ENCODE measurements around the gene ERAS.

ERAS gene, protein sequence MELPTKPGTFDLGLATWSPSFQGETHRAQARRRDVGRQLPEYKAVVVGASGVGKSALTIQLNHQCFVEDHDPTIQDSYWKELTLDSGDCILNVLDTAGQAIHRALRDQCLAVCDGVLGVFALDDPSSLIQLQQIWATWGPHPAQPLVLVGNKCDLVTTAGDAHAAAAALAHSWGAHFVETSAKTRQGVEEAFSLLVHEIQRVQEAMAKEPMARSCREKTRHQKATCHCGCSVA

DNA sequence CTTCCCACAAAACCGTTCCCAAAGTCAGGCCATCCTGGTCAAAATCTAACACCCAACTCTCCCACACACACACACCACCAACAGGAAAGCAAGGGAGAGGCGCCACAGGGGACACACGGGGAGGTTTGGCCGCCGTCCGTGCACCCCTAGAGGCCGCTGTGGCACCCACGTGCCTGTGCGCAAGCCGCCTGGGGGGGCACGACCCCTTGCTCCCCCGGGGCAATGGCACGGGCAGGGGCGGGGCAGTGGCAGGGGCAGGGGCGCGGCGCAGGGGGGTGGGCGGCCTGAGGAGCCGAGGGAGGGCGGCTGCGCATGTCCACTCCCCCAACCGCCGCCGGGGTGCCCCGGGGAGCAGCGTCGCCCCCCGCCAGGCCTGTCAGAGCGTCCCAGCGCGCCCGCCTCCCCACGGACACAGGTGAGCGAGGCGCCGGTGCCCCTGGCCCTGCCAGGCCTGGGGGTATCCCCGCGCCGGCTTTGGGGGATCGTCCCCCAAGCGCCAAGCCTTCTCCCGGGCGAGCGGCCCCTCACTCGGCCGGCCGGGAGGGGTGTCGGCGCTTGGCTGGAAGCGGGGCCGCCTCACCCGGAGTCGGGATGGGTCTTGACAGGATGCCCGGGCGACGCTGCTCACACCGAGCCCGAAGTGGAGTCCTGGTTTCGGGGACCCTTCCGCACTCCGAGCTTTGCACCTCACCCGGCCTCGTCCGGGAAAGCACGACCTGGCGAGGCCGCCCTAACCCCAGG, at the start of gene ERAS:
Gene ERAS (plus strand): TSS at position 379 of the 741 bp plus-strand sequence. CDS start 2,611 bp downstream, outside the sequence.
- DNase-seq (ENCODE audit: low read depth): no peak

DNA sequence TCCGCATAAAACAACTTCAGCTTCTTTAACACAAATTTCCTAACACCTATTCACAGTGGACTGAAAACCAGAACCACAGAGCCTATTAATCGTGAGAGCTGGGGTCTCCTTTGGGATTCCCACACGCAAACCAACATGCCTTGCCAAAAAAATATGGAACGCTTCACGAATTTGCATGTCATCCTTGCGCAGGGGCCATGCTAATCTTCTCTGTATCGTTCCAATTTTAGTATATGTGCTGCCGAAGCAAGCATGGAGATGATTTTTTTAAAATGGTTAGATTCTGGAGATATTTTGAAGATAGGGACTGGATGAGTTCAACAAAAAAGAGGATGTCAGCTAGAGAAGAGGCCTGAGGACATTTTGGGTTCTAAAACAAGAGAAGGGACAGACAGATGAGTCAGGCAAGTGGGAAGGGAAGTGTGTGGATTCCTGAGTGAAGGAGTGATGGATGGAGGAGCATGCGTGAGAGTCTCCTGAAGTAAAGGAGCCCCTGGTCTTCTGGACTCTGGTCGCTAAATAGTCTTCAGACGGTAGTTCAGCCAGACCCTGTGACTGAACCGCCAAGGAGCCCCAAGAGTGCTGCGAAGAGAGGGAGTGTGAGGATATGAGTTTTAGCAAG, 49.4 kb upstream of the ERAS start:
- DNase-seq (ENCODE audit: low read depth): no peak

DNA sequence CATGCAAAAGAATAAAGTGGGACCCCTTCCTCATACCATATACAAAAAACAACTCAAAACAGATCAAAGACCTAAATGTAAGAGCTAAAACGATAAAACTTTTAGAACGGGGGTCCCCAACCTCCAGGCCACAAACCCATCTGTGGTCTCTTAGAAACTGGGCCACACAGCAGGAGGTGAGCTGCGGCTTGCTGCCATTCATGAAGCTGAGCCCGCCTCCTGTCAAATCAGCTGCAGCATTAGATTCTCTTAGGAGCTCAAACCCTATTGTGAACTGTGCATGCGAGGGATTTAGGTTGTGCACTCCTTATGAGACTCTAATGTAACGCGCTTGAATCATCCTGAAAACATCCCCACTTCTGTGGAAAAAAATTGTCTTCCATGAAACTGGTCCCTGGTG, 46.9 kb upstream of the ERAS start:
- no peak for DNase-seq (ENCODE audit: low read depth)

DNA sequence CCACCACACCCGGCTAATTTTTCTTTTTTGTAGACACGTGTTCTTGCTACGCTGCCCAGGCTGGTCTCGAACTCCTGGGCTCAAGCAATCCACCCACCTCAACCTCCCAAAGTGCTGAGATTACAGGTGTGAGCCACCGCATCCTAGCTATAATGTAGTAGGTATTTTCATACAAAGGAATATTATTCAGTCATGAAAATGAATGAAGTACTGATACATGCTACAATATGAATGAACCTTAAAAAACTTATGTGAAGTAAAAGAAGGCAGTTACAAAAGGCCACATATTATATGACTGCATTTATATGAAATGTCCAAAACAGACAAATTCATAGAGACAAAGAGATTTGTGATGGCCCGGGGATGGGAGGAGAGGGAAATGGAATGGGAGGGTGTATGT, 44.6 kb upstream of the ERAS start:
- DNase-seq (ENCODE audit: low read depth): no peak

DNA sequence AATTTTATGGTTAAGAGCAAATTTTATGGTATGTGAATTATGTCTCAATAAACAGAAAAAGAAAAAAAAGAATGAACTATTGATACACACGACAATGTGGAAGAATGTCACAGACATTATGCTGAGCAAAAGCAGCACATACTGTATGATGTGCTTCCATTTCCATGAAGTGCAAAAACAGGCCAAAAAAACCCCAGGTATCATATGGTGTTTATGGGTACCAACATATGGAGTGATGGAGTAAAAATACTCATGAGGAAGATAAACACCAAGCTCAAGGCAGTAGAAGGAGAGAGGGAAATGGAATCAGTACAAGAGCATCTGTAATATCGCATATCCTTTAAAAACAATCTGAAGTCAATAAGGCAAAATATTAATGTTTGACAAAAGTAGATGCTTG, 44.1 kb upstream of the ERAS start:
- DNase-seq (ENCODE audit: low read depth): no peak

DNA sequence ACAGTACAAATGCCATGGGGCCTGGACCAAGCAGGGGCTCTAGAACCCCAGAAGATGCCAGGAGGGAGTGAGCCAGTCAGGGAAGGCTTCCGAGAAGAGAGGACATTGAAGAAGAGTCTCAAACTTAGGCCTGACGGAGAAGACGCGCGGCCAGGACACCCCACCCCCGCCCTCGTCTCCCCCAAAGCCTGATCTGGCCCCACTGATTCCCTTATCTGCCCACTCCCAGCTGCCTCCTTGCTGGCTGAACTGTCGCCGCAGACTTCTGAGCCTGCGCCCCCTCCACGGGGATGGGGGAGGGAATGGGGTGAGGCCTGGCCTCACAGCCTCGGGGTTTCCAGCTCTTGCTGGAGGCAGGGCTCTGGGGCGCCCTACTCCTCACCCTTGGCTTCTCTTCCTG, 43.5 kb upstream of the ERAS start:
- DNase-seq (ENCODE audit: low read depth): no peak

DNA sequence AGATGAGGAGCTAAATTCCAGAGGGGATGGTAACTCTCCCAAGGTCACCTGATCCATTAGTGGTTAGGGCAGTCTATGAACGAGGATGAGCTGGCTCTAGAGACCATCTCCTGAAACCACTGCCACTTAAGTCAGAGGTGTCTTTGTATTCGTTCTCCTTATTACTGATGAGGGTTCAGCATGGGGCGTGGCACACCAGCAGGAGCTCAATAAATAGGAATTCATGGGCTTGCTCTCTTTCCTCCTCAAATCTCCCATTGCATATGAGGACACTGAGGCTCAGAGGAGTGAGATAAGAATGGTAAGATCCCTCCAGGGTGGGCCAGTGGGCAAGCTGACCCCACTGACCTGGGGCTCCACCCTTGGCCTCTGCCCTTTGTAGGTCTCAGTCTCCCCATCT, 41.6 kb upstream of the ERAS start:
- DNase-seq (ENCODE audit: low read depth): no peak

DNA sequence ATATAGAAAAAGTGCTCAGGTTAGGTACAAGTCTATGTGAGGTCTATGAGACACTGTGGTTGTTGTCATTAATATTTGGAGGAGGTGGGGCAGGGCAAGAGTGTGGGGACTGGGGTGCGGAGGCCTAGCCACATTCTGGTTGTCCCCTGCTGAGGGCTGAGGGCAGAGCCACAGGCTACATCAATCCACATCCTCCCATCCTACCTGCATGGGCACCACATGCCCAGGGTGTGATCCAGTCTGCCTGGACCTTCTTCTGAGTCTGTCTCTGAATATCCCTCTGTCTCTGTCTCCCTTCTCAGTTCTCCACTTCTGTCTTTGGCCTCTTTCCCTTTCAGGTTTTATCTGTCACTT, 41.1 kb upstream of the ERAS start:
- DNase-seq (ENCODE audit: low read depth): no peak

DNA sequence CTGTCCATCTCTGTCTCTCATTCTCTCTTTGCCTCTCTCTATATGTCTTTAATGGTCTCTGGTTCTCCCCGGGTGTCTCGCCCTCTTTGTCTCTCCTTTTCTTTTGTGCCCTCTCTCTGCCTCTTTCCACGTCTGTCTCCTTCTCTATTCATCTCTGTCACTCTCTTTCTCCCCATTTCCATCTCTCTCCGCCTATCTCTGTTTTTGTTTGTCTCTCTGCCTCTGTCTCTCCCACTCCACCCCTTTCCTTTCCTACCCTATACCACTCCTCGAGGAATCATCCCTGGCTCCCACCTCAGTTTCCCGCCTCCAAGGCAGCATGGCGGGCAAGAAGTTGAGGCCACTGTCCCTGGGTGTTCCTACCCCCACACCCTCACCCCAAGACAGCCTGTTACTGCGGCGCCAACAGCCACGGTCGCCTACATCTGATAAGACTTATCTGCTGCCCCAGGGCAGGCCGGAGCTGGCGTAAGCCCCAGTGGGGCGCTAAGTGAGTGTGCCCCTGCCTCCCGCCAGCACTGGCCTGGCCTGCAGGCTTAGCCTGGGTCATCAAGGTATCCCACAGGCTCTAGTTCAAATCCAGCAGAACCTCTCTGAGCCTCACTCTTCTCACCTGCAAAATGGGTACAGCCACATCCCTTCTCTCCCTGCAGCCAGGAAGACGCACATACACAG, 40.6 kb upstream of the ERAS start:
- DNase-seq (ENCODE audit: low read depth): no peak

DNA sequence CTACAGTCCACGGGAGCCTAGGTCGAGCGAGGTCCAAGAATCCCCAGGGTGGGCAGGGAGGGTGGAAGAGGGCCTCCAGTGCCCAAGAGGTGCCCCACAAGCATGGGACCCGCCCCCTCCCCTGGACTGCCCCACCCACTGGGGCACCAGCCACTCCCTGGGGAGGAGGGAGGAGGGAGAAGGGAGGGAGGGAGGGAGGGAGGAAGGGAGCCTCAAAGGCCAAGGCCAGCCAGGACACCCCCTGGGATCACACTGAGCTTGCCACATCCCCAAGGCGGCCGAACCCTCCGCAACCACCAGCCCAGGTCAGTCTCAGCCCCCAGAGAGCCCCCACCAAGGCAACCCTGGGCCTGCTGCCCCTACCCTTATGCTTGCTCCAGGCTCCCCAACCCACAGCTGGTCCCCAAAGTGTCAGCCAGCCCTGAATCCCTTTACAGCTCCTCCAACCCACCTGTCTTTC, 39.9 kb upstream of the ERAS start, which contains the start of gene GATA1:
Gene GATA1 (plus strand): TSS at position 250 of the 460 bp plus-strand sequence. CDS start 4,520 bp downstream, outside the sequence.
- no peak for DNase-seq (ENCODE audit: low read depth)

DNA sequence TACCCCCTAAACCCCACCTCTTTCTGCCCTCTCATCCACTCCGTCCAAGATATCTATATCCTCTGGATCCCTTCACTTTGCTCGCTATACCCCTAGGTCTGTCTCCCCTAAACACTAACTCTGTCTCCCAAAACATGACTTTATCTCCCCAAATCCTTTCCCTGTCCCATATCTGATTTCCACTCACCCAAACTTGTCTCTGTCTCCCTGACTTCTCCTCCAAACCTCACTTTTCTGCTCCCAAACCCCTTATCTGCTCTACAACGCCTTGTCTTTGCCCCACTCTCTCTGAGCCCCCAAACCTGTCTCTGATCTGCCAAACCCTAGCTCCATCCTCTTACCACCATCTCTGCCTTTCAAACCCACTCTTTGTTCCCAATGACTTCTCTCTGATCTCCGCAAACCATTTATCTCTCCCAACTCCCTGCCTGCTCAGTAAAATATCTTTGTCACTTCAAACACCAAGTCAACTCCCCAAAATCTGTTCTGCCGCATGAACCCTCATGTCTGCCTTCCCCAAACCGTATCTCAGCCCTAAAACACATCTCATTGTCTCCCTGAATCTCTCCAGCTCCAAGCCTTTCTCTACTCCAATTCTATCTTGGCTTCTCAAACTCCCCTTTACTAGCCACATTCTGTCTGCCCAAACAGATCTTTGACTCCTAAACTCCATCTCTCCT, 39.3 kb upstream of the ERAS start:
- DNase-seq (ENCODE audit: low read depth): no peak

DNA sequence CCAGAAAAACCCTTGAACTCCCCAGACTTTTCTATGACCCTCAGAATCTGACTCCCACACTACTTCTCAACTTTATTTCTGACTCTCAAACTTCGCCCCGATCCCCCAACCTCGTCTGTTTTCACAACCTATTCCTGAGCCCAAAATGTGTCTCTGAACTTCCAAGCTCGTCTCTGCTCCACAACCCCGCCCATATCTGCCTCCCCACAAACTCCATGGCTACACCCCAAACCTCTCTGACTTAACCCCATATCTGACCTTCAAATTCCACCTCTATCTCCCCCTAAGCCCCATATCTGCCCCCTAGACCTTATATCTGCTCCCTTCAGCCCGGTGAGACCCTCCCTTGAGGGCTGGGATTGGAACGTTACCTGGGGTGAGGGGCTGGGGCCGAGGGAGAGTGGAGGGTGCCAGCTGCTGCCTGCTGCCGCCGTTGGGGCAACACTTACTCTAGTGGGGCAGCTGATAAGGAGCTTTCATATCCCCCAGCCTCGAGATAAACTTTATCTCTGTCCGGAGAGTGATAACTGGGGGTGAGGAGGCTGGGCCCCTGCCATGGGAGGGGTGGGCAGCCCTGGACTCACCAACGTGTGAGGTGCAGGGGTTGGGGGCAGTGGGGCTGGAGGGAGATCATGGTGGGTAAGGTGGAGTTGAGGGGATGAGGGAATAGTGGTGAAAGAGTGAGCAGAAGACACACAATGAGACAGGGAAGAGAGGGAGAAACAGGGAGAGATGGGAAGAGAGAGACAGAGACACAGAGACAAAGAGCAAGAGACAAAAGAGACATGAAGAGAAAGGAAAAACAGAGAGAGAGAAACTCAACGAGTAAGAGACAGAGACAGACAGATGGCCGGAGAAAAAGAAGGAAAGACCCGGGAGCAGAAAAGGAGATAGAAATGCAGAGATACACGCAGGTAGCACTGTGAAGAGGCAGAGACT, 38.5 kb upstream of the ERAS start:
- DNase-seq (ENCODE audit: low read depth): no peak

DNA sequence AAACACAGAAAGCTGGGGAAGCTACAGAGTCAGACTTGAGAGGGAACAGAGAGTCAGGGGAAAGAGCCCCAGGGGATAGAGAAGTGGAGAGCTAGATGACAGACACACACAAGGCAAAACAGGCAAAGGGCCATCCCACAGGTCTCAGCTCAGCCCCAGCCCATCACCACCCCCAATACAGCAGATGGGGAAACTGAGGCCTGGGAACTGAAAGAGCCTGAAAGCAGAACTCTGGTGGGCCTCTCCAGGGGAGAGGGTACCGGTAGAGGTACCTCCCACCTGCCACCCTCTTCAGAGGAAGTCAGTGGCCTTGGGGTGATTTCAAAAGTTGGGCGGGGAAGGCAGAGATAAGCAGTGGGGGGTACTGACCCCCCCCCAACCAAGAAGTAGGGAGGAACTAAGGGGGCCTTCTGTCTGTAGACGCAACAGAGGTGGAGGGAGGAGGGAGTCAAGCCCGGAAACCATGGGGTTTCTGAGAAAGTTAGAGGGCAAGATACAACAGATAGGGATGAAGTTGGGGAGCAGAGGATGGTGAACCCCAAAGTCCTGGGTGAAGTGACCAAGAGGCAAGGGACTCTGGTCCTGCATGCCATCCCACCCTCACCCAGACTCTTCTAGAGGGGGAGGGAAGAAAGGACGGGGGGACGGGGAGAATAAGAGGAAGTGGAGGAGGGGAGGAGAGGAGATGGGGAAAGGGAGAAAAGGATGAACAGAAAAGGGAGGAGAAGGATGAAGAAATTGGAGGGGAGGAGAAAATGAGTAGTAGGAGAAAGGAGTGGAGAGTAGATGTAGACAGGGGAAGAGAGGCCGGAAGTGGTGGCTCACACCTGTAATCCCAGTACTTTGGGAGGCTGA, 36.7 kb upstream of the ERAS start:
- DNase-seq (ENCODE audit: low read depth): no peak

DNA sequence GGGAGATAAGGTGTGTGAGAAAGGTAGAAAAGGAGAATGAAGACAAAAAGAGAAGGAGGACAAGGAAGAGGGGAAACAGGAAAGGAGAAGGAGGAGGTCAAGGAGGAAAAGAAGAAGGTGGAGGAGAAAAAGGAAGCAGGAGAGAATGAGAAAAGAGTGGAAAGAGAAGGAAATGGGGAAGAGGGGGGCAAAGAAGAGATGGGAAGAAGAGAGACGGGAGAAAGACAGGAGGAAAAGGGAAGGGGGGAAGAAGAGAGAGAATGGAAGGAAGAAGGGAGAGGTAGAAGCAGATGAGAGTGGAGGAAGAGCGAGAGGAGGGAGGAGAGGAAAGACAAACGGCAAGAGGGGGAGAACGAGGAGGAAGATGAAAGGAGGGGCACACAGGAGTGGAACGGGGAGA, 35.8 kb upstream of the ERAS start:
- no peak for DNase-seq (ENCODE audit: low read depth)

DNA sequence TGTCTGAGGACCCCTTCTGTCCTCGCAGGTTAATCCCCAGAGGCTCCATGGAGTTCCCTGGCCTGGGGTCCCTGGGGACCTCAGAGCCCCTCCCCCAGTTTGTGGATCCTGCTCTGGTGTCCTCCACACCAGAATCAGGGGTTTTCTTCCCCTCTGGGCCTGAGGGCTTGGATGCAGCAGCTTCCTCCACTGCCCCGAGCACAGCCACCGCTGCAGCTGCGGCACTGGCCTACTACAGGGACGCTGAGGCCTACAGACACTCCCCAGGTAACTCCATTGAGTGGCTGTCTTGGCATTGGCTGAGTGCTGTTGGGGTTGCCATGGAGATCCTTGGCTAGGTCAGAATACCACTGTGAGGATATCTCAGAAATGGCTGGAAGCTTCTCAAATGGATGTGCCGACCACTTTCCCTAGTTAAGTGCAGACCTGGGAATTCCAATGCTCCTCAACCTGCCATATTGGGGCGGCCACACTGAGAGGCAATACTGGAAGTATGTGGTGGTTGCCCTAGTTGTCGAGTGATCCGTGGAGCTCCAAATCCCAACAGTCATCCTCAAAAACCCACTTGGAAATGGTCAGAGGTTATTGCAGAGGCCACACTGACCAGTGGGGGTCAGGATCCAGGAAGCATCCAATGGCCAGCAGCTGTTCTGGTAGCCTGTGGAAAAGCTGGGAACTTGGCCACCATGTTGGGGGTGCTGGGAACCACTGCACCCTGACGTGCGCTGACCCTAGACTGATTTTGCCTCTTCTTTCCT, 35.1 kb upstream of the ERAS start:
- DNase-seq (ENCODE audit: low read depth): no peak

DNA sequence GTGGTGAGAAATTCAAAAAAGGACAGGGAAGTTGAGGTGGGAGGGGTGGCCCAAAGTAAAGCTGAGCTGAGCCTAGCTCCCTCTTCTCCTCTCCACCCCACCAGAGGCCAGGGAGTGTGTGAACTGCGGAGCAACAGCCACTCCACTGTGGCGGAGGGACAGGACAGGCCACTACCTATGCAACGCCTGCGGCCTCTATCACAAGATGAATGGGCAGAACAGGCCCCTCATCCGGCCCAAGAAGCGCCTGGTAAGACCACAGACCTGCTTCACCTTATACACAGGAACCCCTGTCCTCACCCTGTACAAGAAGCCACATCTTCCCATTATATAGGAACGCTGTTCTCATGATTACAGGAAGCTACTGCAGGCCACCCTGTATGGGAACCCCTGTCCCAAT, 34.1 kb upstream of the ERAS start:
- DNase-seq (ENCODE audit: low read depth): no peak

DNA sequence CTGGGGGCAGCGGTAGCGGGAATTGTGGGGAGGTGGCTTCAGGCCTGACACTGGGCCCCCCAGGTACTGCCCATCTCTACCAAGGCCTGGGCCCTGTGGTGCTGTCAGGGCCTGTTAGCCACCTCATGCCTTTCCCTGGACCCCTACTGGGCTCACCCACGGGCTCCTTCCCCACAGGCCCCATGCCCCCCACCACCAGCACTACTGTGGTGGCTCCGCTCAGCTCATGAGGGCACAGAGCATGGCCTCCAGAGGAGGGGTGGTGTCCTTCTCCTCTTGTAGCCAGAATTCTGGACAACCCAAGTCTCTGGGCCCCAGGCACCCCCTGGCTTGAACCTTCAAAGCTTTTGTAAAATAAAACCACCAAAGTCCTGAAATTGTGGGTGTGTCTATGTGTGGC, 32.4 kb upstream of the ERAS start:
- no peak for DNase-seq (ENCODE audit: low read depth)

DNA sequence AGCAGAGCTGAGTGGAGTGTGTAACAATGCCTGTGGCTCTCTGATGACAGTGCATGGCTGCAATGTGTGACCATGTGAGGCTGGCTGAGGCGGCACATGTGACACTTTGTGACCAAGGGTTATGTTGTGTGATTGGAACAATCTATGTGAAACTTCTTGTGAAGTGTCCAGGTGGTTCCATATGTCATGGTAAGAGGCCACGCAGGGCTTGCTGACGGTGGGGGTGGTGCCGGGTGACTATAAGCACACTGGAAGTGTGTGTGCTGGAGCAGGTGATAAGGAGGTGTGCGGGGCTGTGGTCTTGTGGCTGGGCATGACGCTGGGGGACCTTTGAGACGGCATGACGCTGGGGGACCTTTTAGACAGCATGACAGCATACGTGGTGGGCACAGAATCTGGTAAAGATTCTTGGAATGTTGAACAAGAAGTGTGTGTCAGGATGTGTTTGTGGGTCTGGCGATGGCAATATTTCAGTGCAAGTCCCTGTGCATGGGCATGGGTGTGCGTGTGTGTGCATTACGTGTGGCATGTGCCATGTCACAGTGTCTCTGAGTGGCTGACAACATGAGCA, 31.9 kb upstream of the ERAS start:
- DNase-seq (ENCODE audit: low read depth): no peak
